ENCODE results near the gene MYO5C. TPM values are rescaled to one million over a fixed set of nuclear protein-coding genes. Genes with fewer than 3 reads are reported as not detected.
A peak's percentile ranks its signal among the peaks of the same experiment; 100 is the strongest.

The MYO5C gene
- polyA plus RNA-seq, 4 donors: 5.5 to 25.3 (median 22.0) TPM

- no peak for DNase-seq (ENCODE audit: low read depth in 4 of 4, low spot score in 3 of 4)
These were observed 16.8 kb downstream of the MYO5C start for GRCh38 chr15:52278636-52279367.

- no peak for DNase-seq (ENCODE audit: low read depth in 4 of 4, low spot score in 3 of 4)
These were observed 17.5 kb downstream of the MYO5C start for GRCh38 chr15:52278135-52278534.

GRCh38 chr15:52277575-52277974 is 18.0 kb downstream of the MYO5C start:
- no peak for DNase-seq (ENCODE audit: low read depth in 4 of 4, low spot score in 3 of 4)

- DNase-seq (ENCODE audit: low read depth in 4 of 4, low spot score in 3 of 4): no peak
These were observed 19.3 kb downstream of the MYO5C start for GRCh38 chr15:52276256-52276770.

GRCh38 chr15:52263563-52264282 is 31.9 kb downstream of the MYO5C start:
- DNase-seq (ENCODE audit: low read depth in 4 of 4, low spot score in 3 of 4): no peak

GRCh38 chr15:52262364-52262763 is 33.2 kb downstream of the MYO5C start:
- no peak for DNase-seq (ENCODE audit: low read depth in 4 of 4, low spot score in 3 of 4)

GRCh38 chr15:52261498-52262242 is 33.9 kb downstream of the MYO5C start:
- DNase-seq (ENCODE audit: low read depth in 4 of 4, low spot score in 3 of 4): peak; percentile 33 to 69 (median 45)

GRCh38 chr15:52261026-52261425 is 34.6 kb downstream of the MYO5C start:
- DNase-seq (ENCODE audit: low read depth in 4 of 4, low spot score in 3 of 4): no peak

- DNase-seq (ENCODE audit: low read depth in 4 of 4, low spot score in 3 of 4): no peak
These were observed 36.1 kb downstream of the MYO5C start for GRCh38 chr15:52259503-52259902.

GRCh38 chr15:52258461-52258860 is 37.1 kb downstream of the MYO5C start:
- DNase-seq (ENCODE audit: low read depth in 4 of 4, low spot score in 3 of 4): no peak

- DNase-seq (ENCODE audit: low read depth in 4 of 4, low spot score in 3 of 4): no peak
These were observed 37.9 kb downstream of the MYO5C start for GRCh38 chr15:52257734-52258062.

GRCh38 chr15:52256930-52257733 is 38.5 kb downstream of the MYO5C start:
- DNase-seq (ENCODE audit: low read depth in 4 of 4, low spot score in 3 of 4): no peak

GRCh38 chr15:52256366-52256765 is 39.2 kb downstream of the MYO5C start:
- DNase-seq (ENCODE audit: low read depth in 4 of 4, low spot score in 3 of 4): peak; percentile 50 to 70 (median 52)

- DNase-seq (ENCODE audit: low read depth in 4 of 4, low spot score in 3 of 4): no peak
These were observed 39.7 kb downstream of the MYO5C start for GRCh38 chr15:52255935-52256334.

- no peak for DNase-seq (ENCODE audit: low read depth in 4 of 4, low spot score in 3 of 4)
These were observed 40.6 kb downstream of the MYO5C start for GRCh38 chr15:52255008-52255407.

GRCh38 chr15:52254391-52254790 is 41.2 kb downstream of the MYO5C start:
- no peak for DNase-seq (ENCODE audit: low read depth in 4 of 4, low spot score in 3 of 4)

GRCh38 chr15:52252781-52253180 is 42.8 kb downstream of the MYO5C start:
- no peak for DNase-seq (ENCODE audit: low read depth in 4 of 4, low spot score in 3 of 4)

GRCh38 chr15:52251144-52251860 is 44.3 kb downstream of the MYO5C start:
- no peak for DNase-seq (ENCODE audit: low read depth in 4 of 4, low spot score in 3 of 4)

GRCh38 chr15:52247461-52247860 is 48.1 kb downstream of the MYO5C start:
- no peak for DNase-seq (ENCODE audit: low read depth in 4 of 4, low spot score in 3 of 4)
